ENCODE results near the gene OR2Z1. TPM values are rescaled to one million over a fixed set of nuclear protein-coding genes. Genes with fewer than 3 reads are reported as not detected.

Gene OR2Z1
- not detected in 2 replicates for total RNA-seq
- not detected in 2 replicates for polyA plus RNA-seq

- no peak for TF ChIP-seq CTCF (IDR thresholded peaks at IDR 0.05; ENCODE audit: low read depth, low read length)
- Histone ChIP-seq H3K4me1 (ENCODE audit: low read depth) (no peaks in the 10 kb centered on the region), H3K9me3 (ENCODE audit: low read depth) (no peaks in the 10 kb centered on the region), H3K27me3 (no peaks in the 10 kb centered on the region), H3K27ac (no peak within 1 kb of the TSS), H3K4me3 (no peak within 1 kb of the TSS), H3K36me3 (no peaks in the 10 kb centered on the region)
- DNase-seq (ENCODE audit: low read depth in 1 of 2, low spot score in 1 of 2) = no peak
These were observed at the start of gene OR2Z1 for GRCh38 chr19:8721334-8721733. TSS of gene OR2Z1 (plus strand) at chr19:8721634. CDS start at chr19:8731029, 9,395 bp downstream.

GRCh38 chr19:8673276-8673891, 48.0 kb upstream of the OR2Z1 start:
- no peak for DNase-seq (ENCODE audit: low read depth in 1 of 2, low spot score in 1 of 2)
- Histone ChIP-seq H3K4me1 (ENCODE audit: low read depth) (no peaks in the 10 kb centered on the region), H3K9me3 (ENCODE audit: low read depth) (no peaks in the 10 kb centered on the region), H3K27ac (no peak overlapping the region), H3K4me3 (no peak overlapping the region), H3K27me3 (no peaks in the 10 kb centered on the region), H3K36me3 (no peaks in the 10 kb centered on the region)
- no peak for TF ChIP-seq CTCF (IDR thresholded peaks at IDR 0.05; ENCODE audit: low read depth, low read length)

- Histone ChIP-seq H3K4me3 (no peak overlapping the region), H3K36me3 (no peaks in the 10 kb centered on the region), H3K27ac (no peak overlapping the region), H3K4me1 (ENCODE audit: low read depth) (no peaks in the 10 kb centered on the region), H3K27me3 (no peaks in the 10 kb centered on the region), H3K9me3 (ENCODE audit: low read depth) (no peaks in the 10 kb centered on the region)
- TF ChIP-seq CTCF (IDR thresholded peaks at IDR 0.05; ENCODE audit: low read depth, low read length) = no peak
- no peak for DNase-seq (ENCODE audit: low read depth in 1 of 2, low spot score in 1 of 2)
These were observed 46.4 kb upstream of the OR2Z1 start for GRCh38 chr19:8675066-8675465.

GRCh38 chr19:8678244-8678807, 43.1 kb upstream of the OR2Z1 start:
- Histone ChIP-seq H3K27me3 (no peaks in the 10 kb centered on the region), H3K27ac (no peak overlapping the region), H3K9me3 (ENCODE audit: low read depth) (no peaks in the 10 kb centered on the region), H3K4me1 (ENCODE audit: low read depth) (no peaks in the 10 kb centered on the region), H3K4me3 (no peak overlapping the region), H3K36me3 (no peaks in the 10 kb centered on the region)
- DNase-seq (ENCODE audit: low read depth in 1 of 2, low spot score in 1 of 2) = no peak
- TF ChIP-seq CTCF (IDR thresholded peaks at IDR 0.05; ENCODE audit: low read depth, low read length) = no peak

- no peak for DNase-seq (ENCODE audit: low read depth in 1 of 2, low spot score in 1 of 2)
- Histone ChIP-seq H3K4me3 (no peak overlapping the region), H3K4me1 (ENCODE audit: low read depth) (no peaks in the 10 kb centered on the region), H3K9me3 (ENCODE audit: low read depth) (no peaks in the 10 kb centered on the region), H3K27me3 (no peaks in the 10 kb centered on the region), H3K27ac (no peak overlapping the region), H3K36me3 (no peaks in the 10 kb centered on the region)
- no peak for TF ChIP-seq CTCF (IDR thresholded peaks at IDR 0.05; ENCODE audit: low read depth, low read length)
These were observed 40.6 kb upstream of the OR2Z1 start for GRCh38 chr19:8680676-8681344.
